ENCODE results near the gene GNAO1. TPM values are rescaled to one million over a fixed set of nuclear protein-coding genes. Genes with fewer than 3 reads are reported as not detected.

The GNAO1 gene
- total RNA-seq, 1 donor from 2014 or later, result 1.2 TPM

DNA sequence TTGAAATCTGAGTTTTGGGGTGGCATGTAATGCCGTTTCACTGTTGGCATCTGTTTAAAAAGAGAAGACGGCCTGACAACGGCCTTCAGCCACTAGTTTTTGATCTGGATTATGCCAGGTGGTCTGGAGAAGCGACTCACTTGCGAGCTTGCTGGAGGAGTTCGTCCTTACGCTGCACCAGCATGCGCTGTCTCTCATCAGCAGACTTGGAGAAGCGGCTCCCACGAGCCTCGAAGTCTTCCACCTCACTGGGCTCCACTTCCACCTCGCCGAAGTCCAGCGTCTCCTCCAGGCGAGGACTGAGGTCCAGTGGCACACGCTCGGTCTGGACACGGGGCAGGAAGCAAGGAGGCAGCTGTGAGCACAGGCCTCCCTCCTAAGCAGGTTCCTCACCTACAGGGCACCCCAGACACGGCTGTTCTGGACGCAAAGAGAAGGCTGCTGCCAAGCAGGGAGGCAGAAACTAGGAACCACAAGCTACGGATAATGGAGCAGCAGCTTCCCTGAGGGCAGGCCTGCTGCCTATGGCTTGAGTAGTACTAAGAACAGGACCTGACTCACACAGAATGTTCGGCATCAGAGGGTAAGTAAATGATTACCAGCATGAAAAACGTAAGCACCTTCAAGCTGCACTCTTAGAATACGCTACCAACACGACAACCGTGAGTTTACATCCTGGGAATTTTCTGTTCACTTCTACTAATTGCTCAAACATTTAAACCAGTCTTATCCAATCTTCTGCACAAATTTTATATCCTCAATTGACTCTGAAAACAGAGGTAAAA lies 172.7 kb downstream of the GNAO1 start:
- peaks cover 14% of the 10 kb centered on the region for H3K36me3 Mint-ChIP-seq (ENCODE audit: low read depth)
- TF ChIP-seq, protein P1, sequence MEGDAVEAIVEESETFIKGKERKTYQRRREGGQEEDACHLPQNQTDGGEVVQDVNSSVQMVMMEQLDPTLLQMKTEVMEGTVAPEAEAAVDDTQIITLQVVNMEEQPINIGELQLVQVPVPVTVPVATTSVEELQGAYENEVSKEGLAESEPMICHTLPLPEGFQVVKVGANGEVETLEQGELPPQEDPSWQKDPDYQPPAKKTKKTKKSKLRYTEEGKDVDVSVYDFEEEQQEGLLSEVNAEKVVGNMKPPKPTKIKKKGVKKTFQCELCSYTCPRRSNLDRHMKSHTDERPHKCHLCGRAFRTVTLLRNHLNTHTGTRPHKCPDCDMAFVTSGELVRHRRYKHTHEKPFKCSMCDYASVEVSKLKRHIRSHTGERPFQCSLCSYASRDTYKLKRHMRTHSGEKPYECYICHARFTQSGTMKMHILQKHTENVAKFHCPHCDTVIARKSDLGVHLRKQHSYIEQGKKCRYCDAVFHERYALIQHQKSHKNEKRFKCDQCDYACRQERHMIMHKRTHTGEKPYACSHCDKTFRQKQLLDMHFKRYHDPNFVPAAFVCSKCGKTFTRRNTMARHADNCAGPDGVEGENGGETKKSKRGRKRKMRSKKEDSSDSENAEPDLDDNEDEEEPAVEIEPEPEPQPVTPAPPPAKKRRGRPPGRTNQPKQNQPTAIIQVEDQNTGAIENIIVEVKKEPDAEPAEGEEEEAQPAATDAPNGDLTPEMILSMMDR (IDR thresholded peaks at IDR 0.05), result no peak
- no peak overlapping the region for H3K4me3 Mint-ChIP-seq (ENCODE audit: unreplicated experiment)
- no peaks in the 10 kb centered on the region for H3K4me1 Mint-ChIP-seq (ENCODE audit: low read depth)
- DNase-seq (ENCODE audit: low spot score), result no peak
- H3K9me3 Mint-ChIP-seq (ENCODE audit: low read depth), result no peaks in the 10 kb centered on the region
- no peak overlapping the region for H3K27ac Mint-ChIP-seq (ENCODE audit: unreplicated experiment)
- H3K27me3 Mint-ChIP-seq (ENCODE audit: low read depth), result no peaks in the 10 kb centered on the region

GRCh38 chr16:56364865-56365264 lies 173.6 kb downstream of the GNAO1 start:
- Mint-ChIP-seq H3K9me3 (ENCODE audit: low read depth) (no peaks in the 10 kb centered on the region), H3K27ac (ENCODE audit: unreplicated experiment) (no peak overlapping the region), H3K27me3 (ENCODE audit: low read depth) (no peaks in the 10 kb centered on the region), H3K36me3 (ENCODE audit: low read depth) (peaks cover 14% of the 10 kb centered on the region), H3K4me3 (ENCODE audit: unreplicated experiment) (no peak overlapping the region), H3K4me1 (ENCODE audit: low read depth) (no peaks in the 10 kb centered on the region)
- TF ChIP-seq, protein P1 (IDR thresholded peaks at IDR 0.05), result no peak
- DNase-seq (ENCODE audit: low spot score), result no peak

- H3K4me1 Mint-ChIP-seq (ENCODE audit: low read depth), result peaks cover 5% of the 10 kb centered on the region
- peaks cover 16% of the 10 kb centered on the region for H3K36me3 Mint-ChIP-seq (ENCODE audit: low read depth)
- H3K4me3 Mint-ChIP-seq (ENCODE audit: unreplicated experiment), result no peak overlapping the region
- H3K27ac Mint-ChIP-seq (ENCODE audit: unreplicated experiment), result no peak overlapping the region
- DNase-seq (ENCODE audit: low spot score), result no peak
- no peaks in the 10 kb centered on the region for H3K9me3 Mint-ChIP-seq (ENCODE audit: low read depth)
- TF ChIP-seq, protein P1 (IDR thresholded peaks at IDR 0.05), result no peak
- no peaks in the 10 kb centered on the region for H3K27me3 Mint-ChIP-seq (ENCODE audit: low read depth)
Measured at GRCh38 chr16:56365552-56365951, 174.3 kb downstream of the GNAO1 start.

DNA sequence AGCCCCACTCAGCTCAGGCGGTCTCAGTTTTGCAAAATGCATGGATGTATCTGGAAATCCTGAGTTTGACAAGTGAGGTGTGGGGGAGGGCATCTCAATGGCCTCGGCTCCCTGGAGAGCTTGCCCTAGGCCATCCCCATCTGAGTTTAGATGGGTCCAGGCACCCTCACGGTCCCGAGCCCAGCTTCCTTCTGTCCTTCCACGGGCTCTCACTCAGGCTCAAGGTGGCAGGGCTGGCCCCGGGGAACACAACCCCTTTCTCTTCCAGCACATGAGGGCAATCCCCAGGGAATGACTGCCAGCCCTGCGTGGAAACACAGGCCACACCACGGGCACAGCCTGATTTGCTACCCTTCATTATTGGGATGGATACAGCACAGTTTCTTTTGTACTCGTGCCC lies 175.7 kb downstream of the GNAO1 start:
- H3K4me3 Mint-ChIP-seq (ENCODE audit: unreplicated experiment), result no peak overlapping the region
- TF ChIP-seq, protein P1 (IDR thresholded peaks at IDR 0.05), result no peak
- no peak for DNase-seq (ENCODE audit: low spot score)

GRCh38 chr16:56367764-56368163 lies 176.5 kb downstream of the GNAO1 start:
- TF ChIP-seq, protein P1 (IDR thresholded peaks at IDR 0.05), result no peak
- Mint-ChIP-seq H3K9me3 (ENCODE audit: low read depth) (no peaks in the 10 kb centered on the region), H3K4me3 (ENCODE audit: unreplicated experiment) (no peak overlapping the region), H3K4me1 (ENCODE audit: low read depth) (peaks cover 24% of the 10 kb centered on the region), H3K27me3 (ENCODE audit: low read depth) (no peaks in the 10 kb centered on the region), H3K27ac (ENCODE audit: unreplicated experiment) (no peak overlapping the region), H3K36me3 (ENCODE audit: low read depth) (peaks cover 10% of the 10 kb centered on the region)
- no peak for DNase-seq (ENCODE audit: low spot score)

More for the DNA sequence above, 175.7 kb downstream of the GNAO1 start:
- no peak overlapping the region for H3K27ac Mint-ChIP-seq (ENCODE audit: unreplicated experiment)
- H3K9me3 Mint-ChIP-seq (ENCODE audit: low read depth), result no peaks in the 10 kb centered on the region
- peaks cover 16% of the 10 kb centered on the region for H3K4me1 Mint-ChIP-seq (ENCODE audit: low read depth)
- peaks cover 16% of the 10 kb centered on the region for H3K36me3 Mint-ChIP-seq (ENCODE audit: low read depth)
- no peaks in the 10 kb centered on the region for H3K27me3 Mint-ChIP-seq (ENCODE audit: low read depth)
